ENCODE measurements around the gene GALNT18.

Gene GALNT18

GRCh38 chr11:11239959-11240358, 381.8 kb downstream of the GALNT18 start:
- DNase-seq (ENCODE audit: low spot score) = no peak

DNA sequence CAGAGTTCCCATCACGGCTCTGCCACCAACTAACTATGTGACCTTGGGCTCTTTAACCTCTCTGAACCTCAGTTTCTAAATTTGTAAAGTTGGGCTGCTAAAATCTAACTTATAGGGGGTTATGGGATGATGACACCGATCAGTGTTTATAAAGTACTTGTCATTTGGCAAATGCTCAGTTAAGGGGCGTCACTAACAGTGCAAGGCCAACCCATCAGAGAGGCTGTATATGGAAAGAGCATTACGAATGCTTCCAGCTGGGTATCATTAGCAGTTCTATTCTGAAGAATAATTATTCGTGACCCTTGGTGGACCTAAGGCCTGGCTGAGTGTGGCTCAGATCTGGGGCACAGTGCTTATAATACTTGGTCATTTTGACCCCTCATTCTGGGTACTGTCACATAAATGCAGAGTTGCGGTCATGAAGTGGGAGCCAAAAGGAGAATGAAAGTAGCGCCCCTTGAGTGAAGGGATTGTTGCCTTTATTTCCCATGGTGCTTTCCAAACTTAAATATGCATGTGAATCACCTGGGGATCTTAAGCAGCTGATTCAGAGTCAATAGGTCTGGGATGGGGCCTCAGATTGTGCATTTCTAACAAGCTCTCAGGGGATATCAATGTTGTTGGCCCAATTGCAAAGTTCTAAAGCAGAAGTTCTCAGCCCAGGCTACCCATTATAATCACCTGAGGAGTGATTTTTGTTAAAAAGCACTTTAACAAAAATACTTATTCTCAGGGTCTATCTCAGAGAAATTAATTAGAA, 384.6 kb downstream of the GALNT18 start:
- DNase-seq (ENCODE audit: low spot score) = no peak

- no peak for DNase-seq (ENCODE audit: low spot score)
Observed at GRCh38 chr11:11236498-11237059, 385.2 kb downstream of the GALNT18 start.

DNA sequence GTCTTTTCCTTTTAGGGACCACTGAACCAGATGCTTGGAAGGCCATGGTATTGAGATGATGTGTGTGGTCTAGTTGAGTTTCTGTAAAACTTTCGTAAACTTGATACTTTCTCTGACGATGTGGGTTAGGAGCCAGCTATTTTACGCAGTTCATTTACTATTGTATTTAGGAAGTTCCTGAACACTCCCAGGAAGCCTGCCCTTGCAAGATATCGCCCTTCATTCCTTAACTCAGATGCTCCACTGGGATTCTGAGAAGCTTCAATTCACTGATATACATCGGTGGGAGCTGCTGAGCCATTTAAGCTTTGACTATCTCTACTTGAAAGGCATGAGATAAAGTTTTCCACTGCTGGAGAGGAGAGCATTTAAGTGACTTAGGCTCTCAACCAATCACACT, 390.0 kb downstream of the GALNT18 start:
- DNase-seq (ENCODE audit: low spot score) = no peak

GRCh38 chr11:11230802-11231562, 390.8 kb downstream of the GALNT18 start:
- DNase-seq (ENCODE audit: low spot score) = peak; percentile 69

DNA sequence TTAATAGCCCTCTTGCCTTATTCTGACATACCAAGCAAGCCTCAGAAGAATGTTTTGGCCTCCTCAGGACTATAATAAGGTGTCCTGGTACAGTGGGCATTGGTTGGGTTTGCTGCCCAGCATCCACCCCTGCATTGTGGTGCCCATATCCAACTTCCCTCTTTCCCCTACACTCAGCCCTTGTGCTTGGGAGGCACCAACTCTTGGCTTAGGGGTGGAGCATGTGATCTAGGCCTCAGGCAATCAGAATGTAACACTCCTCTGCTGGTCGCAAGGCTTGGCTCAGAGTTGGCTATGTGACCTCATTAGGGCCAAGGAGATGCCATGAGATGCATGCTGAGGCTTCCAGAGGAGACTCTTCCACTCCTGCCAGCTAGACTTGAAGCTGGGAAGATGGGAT, 391.7 kb downstream of the GALNT18 start:
- no peak for DNase-seq (ENCODE audit: low spot score)

- DNase-seq (ENCODE audit: low spot score) = no peak
Observed at GRCh38 chr11:11229647-11230046, 392.2 kb downstream of the GALNT18 start.

GRCh38 chr11:11227296-11228085, 394.3 kb downstream of the GALNT18 start:
- no peak for DNase-seq (ENCODE audit: low spot score)

Measured in germinal center (tissue), 1 donor.